Neural cell (in vitro differentiated cells): ENCODE measurements around the gene REXO5. TPM values are rescaled to one million over a fixed set of nuclear protein-coding genes. Genes with fewer than 3 reads are reported as not detected.

ENCODE experiments used
- H2AFZ ChIP-seq: fragments of 200-600, 300-800 bp; sonication (generic), shearing (Covaris generic); 2 replicates; pipeline ENCODE4 v1.6.0; 2014; ENCODE audit warnings: low read depth, mild to moderate bottlenecking, antibody characterized with exemption, low read length, moderate library complexity
- H3F3A ChIP-seq: fragments of 200-600 bp; shearing (Covaris generic); 2 replicates; pipeline ENCODE4 v1.6.1; 2016; ENCODE audit warnings: mild to moderate bottlenecking, moderate library complexity, mixed read lengths, antibody characterized with exemption, low read length; ENCODE audit not compliant: insufficient read depth, poor library complexity, severe bottlenecking
- H3K27ac ChIP-seq: fragments of 200-600, 300-800 bp; sonication (generic), shearing (Covaris generic); 2 replicates; pipeline ENCODE4 v1.5.1; 2014; ENCODE audit warnings: mild to moderate bottlenecking, low read length, moderate library complexity
- H3K27me3 ChIP-seq: fragments of 300-800, 200-600 bp; sonication (generic), shearing (Covaris generic); 2 replicates; pipeline ENCODE4 v1.6.0; 2014; ENCODE audit warnings: mild to moderate bottlenecking, low read depth, low read length, moderate library complexity; ENCODE audit not compliant: insufficient read depth
- H3K36me3 ChIP-seq: fragments of 300-800, 200-600 bp; sonication (generic), shearing (Covaris generic); 2 replicates; pipeline ENCODE4 v1.5.1; 2014; ENCODE audit warnings: mild to moderate bottlenecking, antibody characterized with exemption, low read length, moderate library complexity; ENCODE audit not compliant: insufficient read depth
- H3K4me2 ChIP-seq: fragments of 300-800, 200-600 bp; sonication (generic), shearing (Covaris generic); 2 replicates; pipeline ENCODE4 v1.6.0; 2014; ENCODE audit warnings: mild to moderate bottlenecking, low read length
- H3K4me3 ChIP-seq: fragments of 300-800, 200-600 bp; sonication (generic), shearing (Covaris generic); 2 replicates; pipeline ENCODE4 v1.5.1; 2014; ENCODE audit warnings: mild to moderate bottlenecking, low read length, moderate library complexity
- H3K79me2 ChIP-seq: fragments of 200-600 bp; shearing (Covaris generic); replicated peaks from 2 replicates; pipeline ENCODE4 v1.6.0; 2014; ENCODE audit warnings: mild to moderate bottlenecking, low read length, moderate library complexity; ENCODE audit not compliant: insufficient read depth
- H3K9ac ChIP-seq: fragments of 300-800, 200-600 bp; sonication (generic), shearing (Covaris generic); 2 replicates; pipeline ENCODE4 v1.6.1; 2016; ENCODE audit warnings: mild to moderate bottlenecking, low read length, mixed read lengths
- H3K9me2 ChIP-seq: fragments of 200-600 bp; shearing (Covaris generic); 2 replicates; pipeline ENCODE4 v1.6.1; 2016; ENCODE audit warnings: mild to moderate bottlenecking, low read length, mixed read lengths; ENCODE audit not compliant: insufficient read depth
- H3K9me3 ChIP-seq: fragments of 200-600, 300-800 bp; sonication (generic), shearing (Covaris generic); 2 replicates; pipeline ENCODE4 v1.6.1; 2016; ENCODE audit warnings: mild to moderate bottlenecking, mixed run types, low read length, moderate library complexity, mixed read lengths
- H4K20me1 ChIP-seq: fragments of 200-600 bp; shearing (Covaris generic); 2 replicates; pipeline ENCODE4 v1.6.1; 2016; ENCODE audit warnings: mild to moderate bottlenecking, mixed run types; ENCODE audit not compliant: insufficient read depth
- CTCF ChIP-seq: fragments of 450-650 bp; IDR thresholded peaks from 2 replicates; pipeline ENCODE4 v1.5.1; 2014; ENCODE audit warnings: antibody characterized with exemption, mild to moderate bottlenecking, moderate library complexity; ENCODE audit not compliant: poor library complexity, severe bottlenecking
- EP300 ChIP-seq: fragments of 450-650 bp; conservative IDR thresholded peaks from 2 replicates; pipeline ENCODE4 v1.6.1; 2014; ENCODE audit warnings: antibody characterized with exemption, mild to moderate bottlenecking, moderate library complexity; ENCODE audit not compliant: poor library complexity, severe bottlenecking
- EZH2 ChIP-seq: fragments of 200-600, 300-800 bp; shearing (Covaris generic), sonication (generic); IDR thresholded peaks from 2 replicates; pipeline ENCODE4 v1.6.1; 2014; ENCODE audit warnings: antibody characterized with exemption, low read length, borderline replicate concordance, mild to moderate bottlenecking; ENCODE audit not compliant: insufficient read depth, poor library complexity, severe bottlenecking
- MXI1 ChIP-seq: fragments of 450-650 bp; conservative IDR thresholded peaks from 2 replicates; pipeline ENCODE4 v1.6.1; 2014; ENCODE audit warnings: antibody characterized with exemption, mild to moderate bottlenecking; ENCODE audit not compliant: poor library complexity, severe bottlenecking
- POLR2AphosphoS5 ChIP-seq: IDR thresholded peaks from 2 replicates; pipeline ENCODE4 v1.6.1; 2012
- RAD21 ChIP-seq: fragments of 450-650 bp; conservative IDR thresholded peaks from 2 replicates; pipeline ENCODE4 v1.6.1; 2014; ENCODE audit warnings: antibody characterized with exemption, mild to moderate bottlenecking, moderate library complexity
- REST ChIP-seq: IDR thresholded peaks from 2 replicates; pipeline ENCODE4 v1.6.1; 2012; ENCODE audit warnings: borderline replicate concordance
- SMC3 ChIP-seq: fragments of 450-650 bp; conservative IDR thresholded peaks from 2 replicates; pipeline ENCODE4 v1.6.1; 2014; ENCODE audit warnings: antibody characterized with exemption, mild to moderate bottlenecking, moderate library complexity; ENCODE audit not compliant: poor library complexity
- TAF1 ChIP-seq: IDR thresholded peaks from 2 replicates; pipeline ENCODE4 v1.6.1; 2012; ENCODE audit warnings: low read depth
- polyA plus RNA-seq: library from polyadenylated mRNA; depleted of rRNA; stranded (reverse); fragments of >200 nt; gene quantifications from 2 replicates; pipeline ENCODE4 v1.2.3, GENCODE V29; 2014

The REXO5 gene
- polyA plus RNA-seq, 1 donor from 2014 or later, result 11.2 TPM

- no peaks in the 10 kb centered on the region for H3K27me3 ChIP-seq
- H3K4me3 ChIP-seq, result no peak overlapping the region
- H3K36me3 ChIP-seq, result no peaks in the 10 kb centered on the region
- H3K9me2 ChIP-seq, result no peaks in the 10 kb centered on the region
- no peak for TF ChIP-seq TAF1
- TF ChIP-seq MXI1, result no peak
- TF ChIP-seq CTCF, result no peak
- TF ChIP-seq EP300, result no peak
- no peak for TF ChIP-seq REST
- TF ChIP-seq RAD21, result no peak
- no peak for TF ChIP-seq SMC3
- no peak for TF ChIP-seq EZH2
- TF ChIP-seq POLR2AphosphoS5, result no peak
- no peak overlapping the region for H3K9ac ChIP-seq
- no peaks in the 10 kb centered on the region for H3F3A ChIP-seq
- peaks cover 16% of the 10 kb centered on the region for H3K79me2 ChIP-seq
- no peak overlapping the region for H3K4me2 ChIP-seq
- H3K27ac ChIP-seq, result no peak overlapping the region
- H2AFZ ChIP-seq, result no peak overlapping the region
- H3K9me3 ChIP-seq, result no peaks in the 10 kb centered on the region
- H4K20me1 ChIP-seq, result no peaks in the 10 kb centered on the region
These were observed 59.2 kb downstream of the REXO5 start for GRCh38 chr16:20865420-20866131.

GRCh38 chr16:20866145-20866772 is 59.9 kb downstream of the REXO5 start:
- Histone ChIP-seq H3K27ac (no peak overlapping the region), H3K79me2 (peaks cover 16% of the 10 kb centered on the region)

More at GRCh38 chr16:20866145-20866772, 59.9 kb downstream of the REXO5 start:
- Histone ChIP-seq H2AFZ (no peak overlapping the region), H3K9ac (no peak overlapping the region), H3K27me3 (no peaks in the 10 kb centered on the region), H3K9me3 (no peaks in the 10 kb centered on the region), H3K4me2 (no peak overlapping the region), H3K9me2 (no peaks in the 10 kb centered on the region), H3K36me3 (no peaks in the 10 kb centered on the region), H3F3A (no peaks in the 10 kb centered on the region), H4K20me1 (no peaks in the 10 kb centered on the region), H3K4me3 (no peak overlapping the region)
- TF ChIP-seq CTCF, result no peak
- TF ChIP-seq REST, result no peak
- no peak for TF ChIP-seq SMC3
- no peak for TF ChIP-seq TAF1
- TF ChIP-seq RAD21, result no peak
- TF ChIP-seq EZH2, result no peak
- TF ChIP-seq EP300, result no peak
- no peak for TF ChIP-seq MXI1
